ENCODE results near the gene ADCY2.

DNA sequence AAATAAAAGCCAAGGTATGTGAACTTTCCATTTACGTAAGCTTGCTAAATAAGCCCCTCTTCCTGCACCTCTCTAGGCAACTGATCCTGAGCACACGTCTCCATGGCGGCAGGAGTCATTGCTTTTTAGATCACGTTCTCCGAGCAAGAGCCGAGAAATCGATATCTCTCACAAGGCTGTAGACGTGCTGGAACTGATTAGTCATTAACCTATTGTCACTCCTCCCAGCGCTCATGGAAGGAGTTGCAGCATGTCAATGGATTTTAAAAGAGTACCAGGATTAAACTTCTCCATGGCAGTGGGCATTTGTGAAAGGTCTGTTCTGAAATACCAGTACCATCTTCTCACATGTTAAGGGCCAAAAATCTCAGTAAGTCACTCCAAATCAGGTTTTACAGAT lies 4.7 kb upstream of the ADCY2 start:
- TF ChIP-seq ZNF70 (CRISPR knock-in tag; IDR thresholded peaks at IDR 0.05) (no peak), PPARA (CRISPR knock-in tag; IDR thresholded peaks at IDR 0.05; ENCODE audit: borderline replicate concordance) (no peak), PATZ1 (CRISPR knock-in tag; IDR thresholded peaks at IDR 0.05; ENCODE audit: borderline replicate concordance) (no peak), ZNF8 (CRISPR knock-in tag; IDR thresholded peaks at IDR 0.05) (no peak), ZFP3 (CRISPR knock-in tag; IDR thresholded peaks at IDR 0.05) (no peak), ARNTL (CRISPR knock-in tag; IDR thresholded peaks at IDR 0.05; ENCODE audit: borderline replicate concordance, low read depth) (no peak), OSR1 (CRISPR knock-in tag; IDR thresholded peaks at IDR 0.05) (no peak), TOX (CRISPR knock-in tag; IDR thresholded peaks at IDR 0.05; ENCODE audit: borderline replicate concordance) (no peak), SNAI2 (CRISPR knock-in tag; IDR thresholded peaks at IDR 0.05) (no peak), ESRRG (CRISPR knock-in tag; IDR thresholded peaks at IDR 0.05) (no peak), ZFP30 (CRISPR knock-in tag; IDR thresholded peaks at IDR 0.05) (no peak)
- TF ChIP-seq, protein P1, sequence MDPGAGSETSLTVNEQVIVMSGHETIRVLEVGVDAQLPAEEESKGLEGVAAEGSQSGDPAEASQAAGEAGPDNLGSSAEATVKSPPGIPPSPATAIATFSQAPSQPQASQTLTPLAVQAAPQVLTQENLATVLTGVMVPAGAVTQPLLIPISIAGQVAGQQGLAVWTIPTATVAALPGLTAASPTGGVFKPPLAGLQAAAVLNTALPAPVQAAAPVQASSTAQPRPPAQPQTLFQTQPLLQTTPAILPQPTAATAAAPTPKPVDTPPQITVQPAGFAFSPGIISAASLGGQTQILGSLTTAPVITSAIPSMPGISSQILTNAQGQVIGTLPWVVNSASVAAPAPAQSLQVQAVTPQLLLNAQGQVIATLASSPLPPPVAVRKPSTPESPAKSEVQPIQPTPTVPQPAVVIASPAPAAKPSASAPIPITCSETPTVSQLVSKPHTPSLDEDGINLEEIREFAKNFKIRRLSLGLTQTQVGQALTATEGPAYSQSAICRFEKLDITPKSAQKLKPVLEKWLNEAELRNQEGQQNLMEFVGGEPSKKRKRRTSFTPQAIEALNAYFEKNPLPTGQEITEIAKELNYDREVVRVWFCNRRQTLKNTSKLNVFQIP (CRISPR knock-in tag; IDR thresholded peaks at IDR 0.05; ENCODE audit: borderline replicate concordance, low read depth), result no peak
- TF ChIP-seq, protein P2, sequence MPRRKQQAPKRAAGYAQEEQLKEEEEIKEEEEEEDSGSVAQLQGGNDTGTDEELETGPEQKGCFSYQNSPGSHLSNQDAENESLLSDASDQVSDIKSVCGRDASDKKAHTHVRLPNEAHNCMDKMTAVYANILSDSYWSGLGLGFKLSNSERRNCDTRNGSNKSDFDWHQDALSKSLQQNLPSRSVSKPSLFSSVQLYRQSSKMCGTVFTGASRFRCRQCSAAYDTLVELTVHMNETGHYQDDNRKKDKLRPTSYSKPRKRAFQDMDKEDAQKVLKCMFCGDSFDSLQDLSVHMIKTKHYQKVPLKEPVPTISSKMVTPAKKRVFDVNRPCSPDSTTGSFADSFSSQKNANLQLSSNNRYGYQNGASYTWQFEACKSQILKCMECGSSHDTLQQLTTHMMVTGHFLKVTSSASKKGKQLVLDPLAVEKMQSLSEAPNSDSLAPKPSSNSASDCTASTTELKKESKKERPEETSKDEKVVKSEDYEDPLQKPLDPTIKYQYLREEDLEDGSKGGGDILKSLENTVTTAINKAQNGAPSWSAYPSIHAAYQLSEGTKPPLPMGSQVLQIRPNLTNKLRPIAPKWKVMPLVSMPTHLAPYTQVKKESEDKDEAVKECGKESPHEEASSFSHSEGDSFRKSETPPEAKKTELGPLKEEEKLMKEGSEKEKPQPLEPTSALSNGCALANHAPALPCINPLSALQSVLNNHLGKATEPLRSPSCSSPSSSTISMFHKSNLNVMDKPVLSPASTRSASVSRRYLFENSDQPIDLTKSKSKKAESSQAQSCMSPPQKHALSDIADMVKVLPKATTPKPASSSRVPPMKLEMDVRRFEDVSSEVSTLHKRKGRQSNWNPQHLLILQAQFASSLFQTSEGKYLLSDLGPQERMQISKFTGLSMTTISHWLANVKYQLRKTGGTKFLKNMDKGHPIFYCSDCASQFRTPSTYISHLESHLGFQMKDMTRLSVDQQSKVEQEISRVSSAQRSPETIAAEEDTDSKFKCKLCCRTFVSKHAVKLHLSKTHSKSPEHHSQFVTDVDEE (CRISPR knock-in tag; IDR thresholded peaks at IDR 0.05), result no peak

All from SK-N-SH treated with all-trans-retinoic acid at 6 μM for 48 hours (cell line).